Keratinocyte (primary cell): ENCODE measurements around the gene ELMO2.

Experiments
- CTCF ChIP-seq, 3 experiments: IDR thresholded peaks in 1 of 3; conservative IDR thresholded peaks in 1 of 3; optimal IDR thresholded peaks in 1 of 3; 2 replicates in 2 of 3; 3 replicates in 1 of 3; pipeline versions ENCODE3 to v1.5.1; 2011; ENCODE audit warnings: low read length in 3 of 3, mild to moderate bottlenecking in 3 of 3, moderate library complexity in 2 of 3, control low read depth in 1 of 3, inconsistent platforms in 1 of 3; ENCODE audit not compliant: insufficient read depth in 2 of 3; ENCODE audit errors: extremely low read depth in 1 of 3
- EZH2 ChIP-seq: IDR thresholded peaks from one replicate; pipeline ENCODE4 v1.6.1; 2012; ENCODE audit warnings: inconsistent platforms, mild to moderate bottlenecking, low read length, moderate library complexity

GRCh38 chr20:46361381-46361780 is 45.0 kb downstream of the ELMO2 start:
- TF ChIP-seq EZH2 = no peak
- no peak for TF ChIP-seq CTCF (optimal IDR thresholded peaks at IDR 0.05 in 1 of 3, IDR thresholded peaks at IDR 0.05 in 1 of 3, conservative IDR thresholded peaks at IDR 0.05 in 1 of 3; ENCODE audit: extremely low read depth in 1 of 3, insufficient read depth in 2 of 3, low read length in 3 of 3)
